Measurements from ENCODE around the gene ATG3. TPM values are rescaled to one million over a fixed set of nuclear protein-coding genes. Genes with fewer than 3 reads are reported as not detected.

The ATG3 gene
- total RNA-seq, 1 experiment from 2014 or later, result 59.3 TPM

DNA sequence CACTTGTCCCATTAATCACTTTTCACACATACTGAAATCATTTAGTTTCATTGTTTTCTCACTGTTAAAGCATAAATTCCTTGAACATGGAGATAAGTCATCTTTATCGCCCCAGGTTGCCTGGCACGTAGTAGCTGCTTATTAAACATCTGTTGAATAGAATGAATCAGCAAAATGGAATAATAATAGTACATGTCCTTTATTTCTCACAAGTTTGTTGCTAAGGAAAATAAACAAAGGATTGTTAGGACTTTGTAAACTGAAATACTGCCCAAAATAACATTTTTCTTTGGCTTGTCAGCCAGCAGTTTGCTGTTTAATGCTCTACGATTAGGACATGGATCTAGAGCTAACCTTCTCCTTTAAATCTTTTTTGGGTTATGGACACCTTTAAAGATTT is 17.9 kb upstream of the ATG3 start:
- H4K8ac ChIP-seq (replicated peaks; ENCODE audit: insufficient read length, low read depth, low read length), result no peak overlapping the region
- no peak overlapping the region for H3K56ac ChIP-seq (ENCODE audit: insufficient read length, low read depth, low read length)
- no peak overlapping the region for H3K18ac ChIP-seq (ENCODE audit: insufficient read length, low read depth, low read length)
- H2BK20ac ChIP-seq (ENCODE audit: low read depth, low read length, poor library complexity, severe bottlenecking), result no peak overlapping the region
- peaks cover 3 to 24% of the 10 kb centered on the region in 2 experiments; a peak in 3 of 4 replicates for H3K4me1 Mint-ChIP-seq
- H3K4me3 Mint-ChIP-seq, result no peak overlapping the region
- H3K27ac Mint-ChIP-seq, result no peak overlapping the region; a peak in 1 of 7 replicates
- no peak for DNase-seq
- no peak overlapping the region for H2AFZ ChIP-seq (ENCODE audit: low read length)
- H3K9me3 ChIP-seq (ENCODE audit: control insufficient read depth, low read depth, low read length), result no peaks in the 10 kb centered on the region
- no peak overlapping the region for H3K9ac ChIP-seq (ENCODE audit: extremely low read depth, insufficient read length, low read length)
- WGBS (ENCODE audit: extremely low coverage, insufficient read length, low lambda C conversion rate), result no CpG with 5 or more reads among the region's 3 CpGs
- no peak overlapping the region for H2BK5ac ChIP-seq (ENCODE audit: insufficient read length, low read length)
- H3K27me3 Mint-ChIP-seq (ENCODE audit: low read depth), result no peaks in the 10 kb centered on the region
- H3K14ac ChIP-seq (ENCODE audit: insufficient read depth, low read length), result no peak overlapping the region
- no peak overlapping the region for H3K4me2 ChIP-seq (ENCODE audit: insufficient read depth, insufficient read length, low read length)
- H3K79me2 ChIP-seq (ENCODE audit: insufficient read depth, low read length), result no peaks in the 10 kb centered on the region
- H3K23ac ChIP-seq (ENCODE audit: insufficient read length, low read depth, low read length), result no peak overlapping the region
- no peak overlapping the region for H2BK12ac ChIP-seq (ENCODE audit: insufficient read length, low read depth, low read length)
- H3K79me1 ChIP-seq (ENCODE audit: insufficient read depth, low read depth, low read length, poor library complexity, severe bottlenecking), result no peaks in the 10 kb centered on the region
- no peak overlapping the region for H2BK120ac ChIP-seq (ENCODE audit: low read depth, low read length, poor library complexity, severe bottlenecking)
- H3K23me2 ChIP-seq (ENCODE audit: insufficient read length, low read depth, low read length, poor library complexity, severe bottlenecking), result no peaks in the 10 kb centered on the region
- no peak overlapping the region for H2AK5ac ChIP-seq (ENCODE audit: insufficient read length, low read length)
- TF ChIP-seq, protein P1, sequence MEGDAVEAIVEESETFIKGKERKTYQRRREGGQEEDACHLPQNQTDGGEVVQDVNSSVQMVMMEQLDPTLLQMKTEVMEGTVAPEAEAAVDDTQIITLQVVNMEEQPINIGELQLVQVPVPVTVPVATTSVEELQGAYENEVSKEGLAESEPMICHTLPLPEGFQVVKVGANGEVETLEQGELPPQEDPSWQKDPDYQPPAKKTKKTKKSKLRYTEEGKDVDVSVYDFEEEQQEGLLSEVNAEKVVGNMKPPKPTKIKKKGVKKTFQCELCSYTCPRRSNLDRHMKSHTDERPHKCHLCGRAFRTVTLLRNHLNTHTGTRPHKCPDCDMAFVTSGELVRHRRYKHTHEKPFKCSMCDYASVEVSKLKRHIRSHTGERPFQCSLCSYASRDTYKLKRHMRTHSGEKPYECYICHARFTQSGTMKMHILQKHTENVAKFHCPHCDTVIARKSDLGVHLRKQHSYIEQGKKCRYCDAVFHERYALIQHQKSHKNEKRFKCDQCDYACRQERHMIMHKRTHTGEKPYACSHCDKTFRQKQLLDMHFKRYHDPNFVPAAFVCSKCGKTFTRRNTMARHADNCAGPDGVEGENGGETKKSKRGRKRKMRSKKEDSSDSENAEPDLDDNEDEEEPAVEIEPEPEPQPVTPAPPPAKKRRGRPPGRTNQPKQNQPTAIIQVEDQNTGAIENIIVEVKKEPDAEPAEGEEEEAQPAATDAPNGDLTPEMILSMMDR (conservative IDR thresholded peaks at IDR 0.05), result no peak
- H4K91ac ChIP-seq (ENCODE audit: insufficient read length, low read depth, low read length), result no peak overlapping the region
- H3T11ph ChIP-seq (ENCODE audit: low read length), result no peak overlapping the region
- H4K20me1 ChIP-seq (ENCODE audit: control insufficient read depth, insufficient read depth, insufficient read length), result no peaks in the 10 kb centered on the region
- H3K27ac ChIP-seq (ENCODE audit: insufficient read length, low read depth, low read length), result no peak overlapping the region
- H2BK15ac ChIP-seq (ENCODE audit: low read depth, low read length), result no peak overlapping the region
- H4K5ac ChIP-seq (ENCODE audit: insufficient read length, low read depth, low read length), result no peak overlapping the region
- no peaks in the 10 kb centered on the region for H3K27me3 ChIP-seq (ENCODE audit: insufficient read depth, low read length)
- H3K4me1 ChIP-seq (ENCODE audit: insufficient read depth, low read length), result no peaks in the 10 kb centered on the region
- no peaks in the 10 kb centered on the region for H3K9me3 Mint-ChIP-seq
- peaks cover 0 to 25% (median 24%) of the 10 kb centered on the region in 3 experiments; a peak in 5 of 7 replicates for H3K36me3 Mint-ChIP-seq (ENCODE audit: insufficient read depth in 1 of 3, low read depth in 3 of 3)
- no peak overlapping the region for H3K4ac ChIP-seq (ENCODE audit: low read depth, low read length)

Data from H9 (cell line).